Common myeloid progenitor, CD34-positive (primary cell): ENCODE measurements around the gene PTPN2.
"Not testable (repeated sequence)": the region's sequence is repeated elsewhere in the genome, so short reads cannot be mapped to it uniquely, and the experiment has no call there.

Source experiments
- CTCF ChIA-PET: fragments of 350-600 bp; sonication (Branson Sonifier 250); formaldehyde crosslinking; loops from one replicate; lab custom pipeline; 2021; ENCODE audit warnings: antibody characterized with exemption; lab: Charles Lee
- POLR2A ChIA-PET: fragments of 350-600 bp; sonication (Branson Sonifier 250); formaldehyde crosslinking; loops from one replicate; lab custom pipeline; 2021; ENCODE audit warnings: antibody characterized with exemption; lab: Charles Lee
- DNase-seq, 3 donors: peaks; one replicate each; pipeline versions ENCODE4 v3.0.0 to v3.0.0-alpha.2; 2013
- H3K27ac ChIP-seq, 2 experiments: 1 replicate in 1 of 2; 2 replicates in 1 of 2; pipeline ENCODE4 v1.7.0; 2013; ENCODE audit warnings: inconsistent platforms in 2 of 2, low read length in 2 of 2, mild to moderate bottlenecking in 2 of 2, low read depth in 1 of 2, moderate library complexity in 1 of 2; ENCODE audit not compliant: severe bottlenecking in 2 of 2, insufficient read depth in 1 of 2, poor library complexity in 1 of 2
- H3K27me3 ChIP-seq, 5 experiments: replicated peaks in 2 of 5; 1 replicate in 3 of 5; 2 replicates in 2 of 5; pipeline versions ENCODE4 v1.6.1 to v1.7.0; 2013; ENCODE audit warnings: low read length in 4 of 5, mild to moderate bottlenecking in 2 of 5, moderate library complexity in 2 of 5, inconsistent platforms in 1 of 5; ENCODE audit not compliant: insufficient read depth in 5 of 5, control insufficient read depth in 4 of 5
- H3K36me3 ChIP-seq, 4 experiments: 1 replicate in 2 of 4; 2 replicates in 2 of 4; pipeline versions ENCODE4 v1.6.1 to v1.7.0; 2013; ENCODE audit warnings: low read length in 3 of 4, control low read depth in 1 of 4, mild to moderate bottlenecking in 1 of 4; ENCODE audit not compliant: control insufficient read depth in 4 of 4, insufficient read depth in 4 of 4
- H3K4me1 ChIP-seq, 4 experiments: 1 replicate in 3 of 4; 2 replicates in 1 of 4; pipeline versions ENCODE4 v1.6.1 to v1.7.1; 2013; ENCODE audit warnings: low read length in 3 of 4, mild to moderate bottlenecking in 3 of 4, control low read depth in 1 of 4, inconsistent platforms in 1 of 4, moderate library complexity in 1 of 4; ENCODE audit not compliant: control insufficient read depth in 4 of 4, insufficient read depth in 4 of 4; ENCODE audit errors: control extremely low read depth in 1 of 4
- H3K4me3 ChIP-seq, 7 experiments: 1 replicate in 4 of 7; 2 replicates in 3 of 7; pipeline versions ENCODE4 v1.5.1 to v1.7.0; 2013; ENCODE audit warnings: mild to moderate bottlenecking in 7 of 7, low read length in 6 of 7, moderate library complexity in 6 of 7, inconsistent platforms in 2 of 7, low read depth in 2 of 7, control low read depth in 1 of 7; ENCODE audit not compliant: insufficient read depth in 4 of 7, control insufficient read depth in 1 of 7; ENCODE audit errors: extremely low read depth in 1 of 7
- H3K9me3 ChIP-seq, 5 experiments: 1 replicate in 4 of 5; 2 replicates in 1 of 5; pipeline versions ENCODE4 v1.6.1 to v1.7.1; 2013; ENCODE audit warnings: low read length in 4 of 5, mild to moderate bottlenecking in 2 of 5, inconsistent platforms in 1 of 5, low read depth in 1 of 5, moderate library complexity in 1 of 5; ENCODE audit not compliant: control insufficient read depth in 4 of 5, insufficient read depth in 2 of 5; ENCODE audit errors: control extremely low read depth in 1 of 5
- WGBS: methylation state at CpG from one replicate; pipeline ENCODE4 v1.1.5; 2013; ENCODE audit not compliant: insufficient coverage; 5-methylcytosine and 5-hydroxymethylcytosine counted together

The PTPN2 gene

DNA sequence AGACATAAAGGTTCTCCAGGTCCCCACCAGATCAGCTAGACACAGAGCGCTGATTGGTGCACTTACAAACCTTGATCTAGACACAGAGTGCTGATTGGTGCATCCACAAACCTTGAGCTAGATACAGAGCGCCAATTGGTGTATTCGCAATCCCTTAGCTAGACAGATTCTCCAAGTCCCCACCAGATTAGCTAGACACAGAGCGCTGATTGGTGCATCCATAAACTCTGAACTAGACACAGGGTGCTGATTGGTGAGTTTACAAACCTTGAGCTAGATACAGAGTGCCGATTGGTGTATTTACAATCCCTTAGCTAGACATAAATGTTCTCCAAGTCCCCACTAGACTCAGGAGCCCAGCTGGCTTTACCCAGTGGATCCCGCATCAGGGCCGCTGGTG is 107.6 kb downstream of the PTPN2 start:
- peak overlapping the region in 1 of 7 experiments; percentile 29 for H3K4me3 ChIP-seq
- WGBS: 94% methylated on average over 5 of the region's 7 CpGs
- H3K27ac ChIP-seq, POLR2A ChIA-PET, H3K27me3 ChIP-seq, H3K4me1 ChIP-seq, H3K9me3 ChIP-seq, H3K36me3 ChIP-seq: not testable (repeated sequence)
- CTCF ChIA-PET: interaction anchor here (0.6 to 1.8 kb wide), 3 partner anchors 28 to 177 kb away, joined by 3 to 4 read pairs (median 4); no protein-coding TSS in a partner anchor
- peak in 1 of 3 donors; percentile 11 for DNase-seq

DNA sequence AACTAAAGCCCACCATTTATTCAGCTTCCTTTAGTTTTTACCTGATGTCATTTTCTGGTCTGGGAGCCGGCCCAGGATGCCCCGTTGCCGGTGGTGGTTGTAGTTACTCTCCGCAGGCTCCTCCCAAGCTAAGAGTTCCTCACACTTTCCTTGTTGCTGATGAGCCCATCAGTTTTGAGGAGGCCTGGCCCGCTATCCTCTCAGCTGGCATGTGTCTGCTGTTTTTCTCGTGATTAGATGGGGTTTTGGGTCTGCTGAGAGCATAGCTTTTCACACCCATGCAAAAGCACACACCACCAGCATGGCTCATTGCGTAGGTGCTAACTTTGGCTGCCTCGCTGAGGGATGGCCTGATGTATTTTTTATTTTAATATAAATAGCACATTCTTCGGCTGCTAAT is 109.1 kb downstream of the PTPN2 start:
- ChIA-PET POLR2A (no interaction called here), CTCF (interaction anchor here (1.0 to 1.8 kb wide), 3 partner anchors 9 to 30 kb away, joined by 4 to 5 read pairs (median 4); no protein-coding TSS in a partner anchor)
- DNase-seq: no peak
- Histone ChIP-seq H3K9me3 (peaks cover 0 to 5% (median 0%) of the 10 kb centered on the region in 5 experiments), H3K36me3 (no peaks in the 10 kb centered on the region), H3K4me3 (no peak overlapping the region), H3K27ac (no peak overlapping the region), H3K27me3 (no peaks in the 10 kb centered on the region), H3K4me1 (no peaks in the 10 kb centered on the region)
- WGBS: 93% methylated on average over 4 of the region's 9 CpGs

GRCh38 chr18:12773369-12773768 is 110.7 kb downstream of the PTPN2 start:
- H3K4me1 ChIP-seq: no peaks in the 10 kb centered on the region
- no peak overlapping the region for H3K4me3 ChIP-seq
- H3K27me3 ChIP-seq: no peaks in the 10 kb centered on the region
- no peak overlapping the region for H3K27ac ChIP-seq
- H3K36me3 ChIP-seq: no peaks in the 10 kb centered on the region
- DNase-seq: no peak
- ChIA-PET POLR2A (no interaction called here), CTCF (no interaction called here)
- peaks cover 0 to 5% (median 0%) of the 10 kb centered on the region in 5 experiments for H3K9me3 ChIP-seq
- WGBS: 87% methylated on average over 5 of the region's 5 CpGs

DNA sequence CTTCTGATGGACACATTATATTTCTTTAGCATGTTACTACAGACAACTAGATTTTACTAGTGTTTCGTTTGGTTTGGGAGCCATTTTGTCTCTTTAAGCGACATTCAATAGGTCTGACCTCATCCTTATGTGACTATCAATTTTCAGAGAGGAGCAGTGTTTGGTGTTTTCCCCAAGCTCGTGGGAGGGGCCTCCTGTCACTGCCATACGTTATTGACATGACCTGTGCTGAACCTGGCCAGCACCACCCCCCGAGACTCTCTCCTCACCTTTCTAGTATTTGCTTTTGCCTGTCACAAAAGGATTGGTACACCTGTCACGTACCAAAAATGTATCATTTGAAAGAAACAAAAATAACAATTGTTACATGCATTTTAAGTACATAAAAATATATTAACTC is 111.9 kb downstream of the PTPN2 start:
- Histone ChIP-seq H3K27ac (no peak overlapping the region), H3K27me3 (no peaks in the 10 kb centered on the region), H3K36me3 (no peaks in the 10 kb centered on the region), H3K9me3 (peaks cover 0 to 5% (median 0%) of the 10 kb centered on the region in 5 experiments), H3K4me3 (no peak overlapping the region), H3K4me1 (no peaks in the 10 kb centered on the region)
- POLR2A ChIA-PET: interaction anchor here (0.7 kb wide), 1 partner anchor 11 kb away, joined by 3 read pairs; no protein-coding TSS in a partner anchor
- CTCF ChIA-PET: no interaction called here
- 82% methylated on average over 3 of the region's 6 CpGs for WGBS
- no peak for DNase-seq

DNA sequence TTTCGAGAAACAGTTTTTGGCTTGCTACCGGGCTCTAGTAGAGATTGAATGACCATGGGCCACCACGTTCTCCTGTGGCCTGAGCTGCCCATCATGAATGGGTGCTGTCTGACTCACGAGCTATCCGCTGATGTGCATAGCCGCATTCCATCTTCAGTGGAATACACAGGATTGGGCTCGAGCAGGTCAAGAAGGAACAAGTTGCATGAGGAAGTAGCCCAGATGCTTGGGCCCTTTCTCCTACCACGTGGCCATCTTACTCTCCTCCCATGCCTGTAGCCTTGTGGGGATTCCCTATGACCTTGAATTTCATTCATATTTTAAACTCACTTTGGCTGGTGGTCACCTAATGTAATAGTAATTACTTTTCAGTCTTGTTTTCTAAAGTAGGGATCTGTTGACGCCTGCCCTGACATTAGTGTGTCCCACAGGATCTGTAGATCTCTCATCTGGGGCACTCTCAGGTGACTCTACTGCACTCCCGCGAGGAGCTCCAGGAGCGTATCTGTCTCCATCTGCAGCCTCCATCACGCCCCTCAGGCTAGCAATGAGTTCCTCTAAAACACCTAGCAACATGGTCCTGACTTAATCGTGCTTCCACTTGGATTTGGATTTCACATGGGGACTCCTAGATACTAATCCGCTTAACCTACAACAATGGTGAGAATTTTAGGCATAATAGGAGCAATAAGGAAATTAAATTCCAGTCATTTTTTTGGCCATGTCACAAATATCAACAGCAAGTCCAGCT is 113.4 kb downstream of the PTPN2 start:
- WGBS: 100% methylated on average over 10 of the region's 15 CpGs
- H3K27ac ChIP-seq: no peak overlapping the region
- POLR2A ChIA-PET: no interaction called here
- H3K4me3 ChIP-seq: no peak overlapping the region
- H3K4me1 ChIP-seq: no peaks in the 10 kb centered on the region
- CTCF ChIA-PET: interaction anchor here (1.1 to 1.4 kb wide), 2 partner anchors 10 to 30 kb away, joined by 3 read pairs; no protein-coding TSS in a partner anchor
- H3K36me3 ChIP-seq: no peaks in the 10 kb centered on the region
- peaks cover 0 to 2% (median 0%) of the 10 kb centered on the region in 5 experiments for H3K9me3 ChIP-seq
- no peaks in the 10 kb centered on the region for H3K27me3 ChIP-seq
- no peak for DNase-seq

DNA sequence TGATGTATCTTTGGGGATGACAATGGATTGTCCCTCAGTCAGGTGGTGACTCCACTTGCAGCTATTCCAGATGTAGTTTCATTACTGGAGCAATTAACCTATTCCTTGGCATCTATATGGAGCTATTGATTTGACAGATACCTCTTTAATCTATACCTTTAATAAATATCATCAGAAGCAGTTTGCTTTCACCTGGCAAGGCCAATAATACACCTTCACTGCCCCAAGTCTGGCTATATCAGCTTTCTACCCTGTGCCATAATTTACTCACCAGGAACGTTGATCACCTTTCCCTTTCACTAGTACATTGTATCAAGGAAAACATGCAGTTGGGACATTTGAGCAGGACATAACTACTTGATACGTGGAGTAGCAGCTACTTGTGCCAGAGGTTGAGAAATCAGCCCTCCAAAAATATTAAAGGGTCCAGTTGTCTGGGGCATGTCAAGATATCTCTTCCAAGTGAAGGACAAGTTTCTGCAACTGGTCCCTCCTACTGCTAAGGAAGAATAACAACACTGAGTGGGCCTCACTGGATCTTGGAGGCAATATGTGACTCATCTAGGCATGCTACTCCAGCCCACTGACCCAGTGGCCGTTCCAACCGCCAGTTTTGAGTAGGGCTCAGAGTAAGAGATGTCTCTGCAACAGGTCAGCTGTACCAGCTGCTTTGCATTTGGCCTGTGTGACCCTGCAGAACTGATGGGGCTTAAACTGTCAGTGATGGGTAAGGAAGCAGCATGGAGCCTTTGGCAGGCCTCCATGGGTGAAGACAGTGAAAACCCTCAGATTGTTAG is 114.2 kb downstream of the PTPN2 start:
- Histone ChIP-seq H3K4me3 (no peak overlapping the region), H3K4me1 (no peaks in the 10 kb centered on the region), H3K36me3 (no peaks in the 10 kb centered on the region), H3K9me3 (peaks cover 0 to 2% (median 0%) of the 10 kb centered on the region in 5 experiments), H3K27me3 (no peaks in the 10 kb centered on the region), H3K27ac (no peak overlapping the region)
- WGBS: 90% methylated on average over 3 of the region's 4 CpGs
- no peak for DNase-seq
- CTCF ChIA-PET: interaction anchor here (1.1 to 1.4 kb wide), 2 partner anchors 9 to 31 kb away, joined by 3 read pairs; no protein-coding TSS in a partner anchor
- POLR2A ChIA-PET: no interaction called here
